Stimulated activated CD8-positive, alpha-beta memory T cell treated with anti-CD3 and anti-CD28 coated beads, Interleukin-15, amount 100 ng/mL, for 1 hour (primary cell): Measurements from ENCODE around the gene PSG5.
"Not testable (repeated sequence)": the region's sequence is repeated elsewhere in the genome, so short reads cannot be mapped to it uniquely, and the experiment has no call there.

Source experiments
- DNase-seq: peaks from one replicate; pipeline ENCODE4 v3.0.0-alpha.2; 2020; ENCODE audit warnings: low read depth

PSG5 gene

GRCh38 chr19:43186311-43186935 is at the start of gene PSG5:
Gene PSG5 (minus strand): TSS chr19:43186536. CDS start chr19:43186405, 131 bp downstream.
- not testable (repeated sequence) for DNase-seq

GRCh38 chr19:43235686-43236085 is 49.4 kb upstream of the PSG5 start:
- DNase-seq: not testable (repeated sequence)

- DNase-seq: no peak
Observed at GRCh38 chr19:43229315-43229714, 43.0 kb upstream of the PSG5 start.

GRCh38 chr19:43228730-43229129 is 42.4 kb upstream of the PSG5 start:
- not testable (repeated sequence) for DNase-seq

DNA sequence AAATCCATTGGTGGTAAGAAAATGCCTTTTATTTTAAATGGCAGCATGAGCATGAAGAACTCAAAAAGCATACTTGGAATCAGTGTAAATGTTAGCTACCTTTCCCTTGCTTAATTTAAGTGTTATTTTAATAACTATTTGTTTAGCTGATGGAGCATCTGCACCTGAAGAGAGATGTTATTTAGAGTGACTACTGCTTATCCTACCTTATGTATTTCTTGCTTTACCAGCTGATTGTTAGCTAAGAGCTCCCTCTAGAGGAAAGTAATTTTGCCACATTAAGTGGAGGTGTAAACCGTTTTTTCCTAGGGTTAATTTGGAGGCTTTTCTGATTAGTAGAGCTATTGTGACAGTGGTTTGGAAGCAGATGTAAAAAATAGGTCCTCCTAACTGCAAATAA is 40.6 kb upstream of the PSG5 start:
- DNase-seq: not testable (repeated sequence)

- DNase-seq: no peak
Observed at GRCh38 chr19:43224855-43225253, 38.5 kb upstream of the PSG5 start.

- DNase-seq: not testable (repeated sequence)
Observed at GRCh38 chr19:43224201-43224854, 38.0 kb upstream of the PSG5 start.

DNA sequence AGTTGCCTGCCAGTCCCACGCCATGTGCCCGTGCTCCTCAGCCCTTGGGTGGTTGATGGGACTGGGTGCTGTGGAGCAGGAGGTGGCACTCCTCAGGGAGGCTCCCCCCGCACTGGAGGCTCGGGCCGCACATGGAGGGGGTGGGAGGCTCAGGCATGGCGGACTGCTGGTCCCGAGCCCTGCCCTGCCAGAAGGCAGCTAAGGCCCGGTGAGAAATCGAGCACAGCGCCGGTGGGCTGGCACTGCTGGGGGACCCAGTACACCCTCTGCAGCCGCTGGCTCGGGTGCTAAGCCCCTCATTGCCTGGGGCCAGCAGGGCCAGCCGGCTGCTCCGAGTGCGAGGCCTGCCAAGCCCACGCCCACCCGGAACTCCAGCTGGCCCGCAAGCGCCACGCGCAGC is 35.6 kb upstream of the PSG5 start:
- not testable (repeated sequence) for DNase-seq

GRCh38 chr19:43219136-43219535 is 32.8 kb upstream of the PSG5 start:
- DNase-seq: not testable (repeated sequence)

- DNase-seq: not testable (repeated sequence)
Observed at GRCh38 chr19:43215881-43216280, 29.5 kb upstream of the PSG5 start.

- DNase-seq: no peak
Observed at GRCh38 chr19:43207991-43208390, 21.7 kb upstream of the PSG5 start.

- DNase-seq: not testable (repeated sequence)
Observed at GRCh38 chr19:43207174-43207573, 20.8 kb upstream of the PSG5 start.

DNA sequence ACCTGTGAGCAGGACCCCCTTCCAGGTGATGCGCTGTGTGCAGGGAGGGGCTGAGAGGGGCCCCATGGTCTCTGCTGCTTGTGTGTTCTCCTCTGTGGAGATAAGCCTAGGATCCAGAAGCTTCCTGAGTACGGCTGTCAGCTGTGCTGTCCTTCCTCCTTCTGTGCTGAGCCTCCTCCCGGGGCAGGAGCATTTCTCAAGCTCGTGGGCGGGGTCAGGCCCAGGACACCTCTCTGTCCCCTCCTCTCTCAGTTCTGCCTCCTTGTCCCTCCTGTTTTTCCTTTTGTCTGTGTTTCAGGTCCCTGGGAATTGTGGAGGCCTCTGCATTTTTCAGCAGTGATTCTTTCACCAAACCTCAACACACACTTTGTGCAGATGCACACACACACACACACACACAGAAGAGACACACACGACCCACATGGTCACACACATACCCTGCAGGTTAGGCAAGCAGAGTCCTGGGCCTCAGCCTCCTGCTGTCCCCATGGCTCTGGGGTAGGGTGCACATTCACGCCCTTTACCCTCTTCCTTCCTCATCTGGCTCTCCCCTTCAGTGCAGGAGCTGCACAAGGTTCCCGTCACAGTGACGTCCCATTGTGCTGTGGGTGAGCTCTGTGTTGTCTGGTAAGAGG is 19.3 kb upstream of the PSG5 start, which contains the start of gene PSG4:
Gene PSG4, minus strand, starts transcription at position 168 of the 635 bp plus-strand sequence. Its CDS starts 102 bp downstream, at position 66.
- not testable (repeated sequence) for DNase-seq

GRCh38 chr19:43203611-43204010 is 17.3 kb upstream of the PSG5 start:
- not testable (repeated sequence) for DNase-seq

GRCh38 chr19:43201891-43202290 is 15.6 kb upstream of the PSG5 start:
- DNase-seq: not testable (repeated sequence)

DNA sequence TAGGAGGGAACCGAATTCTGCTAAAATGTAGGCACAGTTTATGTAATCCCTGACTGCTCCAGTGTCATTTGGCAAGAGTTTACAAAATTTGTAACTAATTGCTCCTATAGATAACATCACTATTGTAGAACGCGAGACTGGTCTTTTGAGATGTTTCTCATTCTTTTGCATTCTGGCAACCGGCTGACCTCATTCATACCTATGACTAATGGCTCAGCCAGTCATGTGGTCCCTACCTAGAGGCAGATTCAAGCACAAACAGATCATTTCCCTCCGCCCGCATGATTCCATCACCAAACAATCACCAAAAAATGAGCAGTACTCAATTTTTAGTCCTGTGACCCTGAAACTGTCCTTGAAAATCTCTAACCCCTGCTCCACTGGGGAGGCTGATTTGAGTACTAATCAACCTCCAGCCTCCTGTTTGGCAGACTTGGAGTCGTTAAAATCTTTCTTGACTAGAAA is 15.0 kb upstream of the PSG5 start:
- DNase-seq: not testable (repeated sequence)

DNA sequence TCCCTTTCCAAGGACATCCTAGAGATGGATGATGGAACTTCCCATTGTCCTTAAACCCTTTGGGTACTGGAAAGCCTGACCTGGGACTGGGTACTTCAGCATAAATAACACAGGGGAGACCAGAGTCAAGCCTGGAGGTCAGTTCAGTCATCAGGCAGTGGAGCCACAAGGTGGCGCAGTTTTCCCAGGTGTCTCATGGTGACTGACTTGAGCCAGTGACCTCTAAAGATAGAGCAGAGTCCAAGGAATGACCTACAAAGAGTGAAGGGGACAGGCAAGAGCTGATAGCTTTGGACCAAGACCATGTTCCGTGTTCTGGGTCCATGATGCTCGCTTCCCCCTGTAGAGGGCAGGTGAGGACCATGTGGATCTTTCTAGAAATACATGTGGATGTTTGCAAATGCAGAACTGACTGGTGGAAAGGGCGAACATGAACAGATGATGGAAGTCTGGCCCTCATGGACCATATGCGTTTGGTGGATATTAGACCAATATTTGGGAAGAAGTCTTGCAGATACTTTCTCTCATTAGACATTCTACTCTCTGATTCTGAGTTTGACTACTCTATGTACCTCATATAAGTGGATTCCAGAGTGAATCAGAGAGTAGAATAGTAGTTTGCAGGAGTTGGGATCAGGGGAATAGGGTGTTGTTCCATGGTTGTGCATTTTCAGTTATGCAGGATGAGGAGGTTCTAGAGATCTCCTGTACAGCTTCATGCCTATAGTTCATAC is 12.5 kb upstream of the PSG5 start:
- DNase-seq: not testable (repeated sequence)

- DNase-seq: not testable (repeated sequence)
Observed at GRCh38 chr19:43197666-43198397, 11.5 kb upstream of the PSG5 start.

DNA sequence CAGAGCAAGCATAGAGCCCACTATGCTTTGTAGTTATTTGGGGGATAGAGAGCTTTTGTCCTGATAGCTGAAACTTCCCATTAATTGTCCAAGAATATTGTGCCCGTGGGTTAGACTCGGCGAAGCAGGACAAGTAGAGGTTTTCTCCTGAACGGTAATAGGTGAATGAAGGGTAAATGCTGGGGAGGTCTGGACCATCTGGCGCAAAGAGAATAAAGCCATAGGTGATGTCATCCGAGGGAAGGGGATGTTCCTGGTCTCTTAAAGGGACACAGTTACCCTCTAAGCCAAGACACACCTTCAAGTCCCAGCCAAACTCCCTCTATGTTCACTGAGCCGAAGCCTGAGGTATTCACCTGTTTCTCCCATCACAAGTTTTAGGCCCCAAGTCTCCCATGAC is 8.1 kb upstream of the PSG5 start:
- DNase-seq: not testable (repeated sequence)

DNA sequence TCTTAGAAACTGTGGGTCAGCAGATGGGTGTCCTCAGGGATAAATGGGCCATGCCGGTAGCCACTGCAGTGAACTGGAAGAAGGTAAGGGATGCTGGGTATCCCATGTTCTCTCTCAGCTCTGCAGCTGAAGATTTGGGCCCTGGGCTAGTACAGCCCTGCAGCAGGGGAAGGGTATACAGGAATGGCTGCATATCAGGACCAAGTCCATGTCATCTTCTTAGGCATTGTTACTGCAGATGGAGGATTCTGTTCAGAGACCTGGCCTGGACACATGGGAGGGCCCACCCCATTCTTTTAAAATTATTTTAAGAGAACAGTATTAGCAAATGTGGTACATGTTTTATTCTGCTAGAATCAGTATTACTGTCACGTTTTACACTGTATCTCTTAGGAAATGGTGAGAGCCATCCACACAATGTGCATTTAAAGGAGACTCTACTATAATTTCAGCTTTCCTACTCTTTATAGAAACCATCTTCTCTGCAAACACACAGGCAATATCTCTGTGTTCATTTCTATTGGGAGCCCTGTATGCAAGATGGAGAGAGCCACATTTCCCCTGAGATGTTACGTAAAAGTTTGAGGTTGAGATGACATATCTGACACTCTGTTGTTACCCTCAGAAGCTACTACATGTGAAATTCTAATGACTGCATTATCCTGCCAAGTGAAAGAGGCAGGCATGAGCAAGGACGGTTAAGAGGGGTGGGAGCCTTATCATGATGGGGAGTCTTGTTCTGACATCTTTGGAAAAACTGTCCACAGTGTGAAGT is 6.2 kb upstream of the PSG5 start:
- DNase-seq: not testable (repeated sequence)

GRCh38 chr19:43188092-43188491 is 1.8 kb upstream of the PSG5 start:
- DNase-seq: not testable (repeated sequence)
